AG20443 (cell line): ENCODE data around the gene LAMB3.
"Not testable (repeated sequence)": the region's sequence is repeated elsewhere in the genome, so short reads cannot be mapped to it uniquely, and the experiment has no call there.

Experiments used
- DNase-seq: peaks from one replicate; pipeline ENCODE4 v3.0.0; 2012; ENCODE audit warnings: low spot score, mixed read lengths

Gene LAMB3

GRCh38 chr1:209652121-209652735 is at the start of gene LAMB3:
Gene LAMB3, minus strand, starts transcription at chr1:209652425. Its CDS starts 1,481 bp downstream, at chr1:209650944.
- DNase-seq, result no peak

DNA sequence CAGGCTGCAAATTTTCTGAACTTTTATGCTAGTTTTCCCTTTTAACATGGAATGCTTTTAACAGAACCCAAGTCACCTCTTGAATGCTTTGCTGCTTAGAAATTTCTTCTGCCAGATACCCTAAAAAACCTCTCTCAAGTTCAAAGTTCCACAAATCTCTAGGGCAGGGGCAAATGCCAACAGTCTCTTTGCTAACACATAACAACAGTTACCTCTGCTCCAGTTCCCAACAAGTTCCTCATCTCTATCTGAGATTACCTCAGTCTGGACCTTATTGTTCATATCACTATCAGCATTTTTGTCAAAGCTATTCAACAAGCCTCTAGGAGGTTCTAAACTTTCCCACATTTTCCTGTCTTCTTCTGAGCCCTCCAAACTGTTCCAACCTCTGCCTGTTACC is 48.5 kb upstream of the LAMB3 start:
- not testable (repeated sequence) for DNase-seq

- no peak for DNase-seq
Observed at GRCh38 chr1:209697126-209697525, 44.9 kb upstream of the LAMB3 start.

DNA sequence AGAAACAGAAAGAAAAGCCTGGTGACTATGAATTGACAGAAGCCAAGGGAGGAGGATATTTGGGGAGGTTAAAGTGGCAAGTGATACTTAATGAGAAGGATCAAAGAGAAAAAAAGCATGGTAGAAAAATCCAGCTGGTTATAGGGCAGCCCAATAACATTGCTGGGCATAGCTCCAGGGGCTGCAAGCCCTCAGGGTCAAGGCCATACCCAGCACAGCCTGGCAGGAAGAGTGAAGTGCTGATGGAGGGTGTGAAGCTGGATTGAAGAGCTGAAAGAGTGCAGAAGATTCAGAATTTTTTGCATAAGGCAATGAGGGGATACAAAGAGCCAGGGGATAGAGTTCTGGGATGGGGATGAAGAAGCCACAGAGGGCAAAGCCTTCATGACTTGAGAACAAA is 44.4 kb upstream of the LAMB3 start:
- DNase-seq, result no peak

DNA sequence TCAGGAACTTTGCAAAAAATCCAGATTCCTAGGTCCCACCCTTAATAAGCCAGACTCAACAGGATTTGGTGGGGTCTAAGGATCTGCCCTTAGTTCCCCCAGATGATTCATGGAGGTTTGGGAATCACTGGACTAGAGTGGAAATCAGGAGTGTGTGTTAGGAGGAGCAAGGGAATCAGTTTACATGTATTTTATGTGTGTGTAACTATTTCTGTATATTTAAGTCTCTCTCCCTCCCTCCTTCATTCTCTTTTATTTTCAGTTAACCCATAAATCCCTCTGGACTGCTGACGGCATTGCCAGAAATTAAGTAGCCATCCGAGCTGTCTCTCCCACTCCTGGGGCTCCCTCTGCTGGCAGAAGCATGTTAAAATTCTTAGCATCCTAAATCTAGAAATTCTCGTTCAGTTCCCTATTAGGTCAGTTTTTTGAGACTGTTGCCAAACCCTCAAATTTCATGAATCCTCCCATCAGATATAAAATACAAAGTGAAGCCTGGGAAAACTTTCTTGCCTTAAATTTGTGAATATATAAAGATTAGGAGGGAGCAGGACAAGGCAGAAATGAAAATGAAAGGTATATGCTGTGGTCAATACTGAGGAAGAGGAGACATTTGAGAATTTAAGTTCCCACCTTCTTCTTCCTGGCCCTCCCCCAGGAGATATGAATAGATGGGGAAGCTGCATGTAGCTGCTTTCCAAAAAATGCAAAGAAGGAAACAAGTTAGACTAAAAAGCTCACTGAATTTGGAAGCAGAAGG is 40.7 kb upstream of the LAMB3 start:
- DNase-seq, result peak; percentile 81

GRCh38 chr1:209692296-209692695 is 40.1 kb upstream of the LAMB3 start:
- DNase-seq, result no peak

- DNase-seq, result no peak
Observed at GRCh38 chr1:209691237-209691636, 39.0 kb upstream of the LAMB3 start.

GRCh38 chr1:209689477-209689876 is 37.3 kb upstream of the LAMB3 start:
- DNase-seq, result no peak

- peak; percentile 30 for DNase-seq
Observed at GRCh38 chr1:209688746-209689234, 36.6 kb upstream of the LAMB3 start.

DNA sequence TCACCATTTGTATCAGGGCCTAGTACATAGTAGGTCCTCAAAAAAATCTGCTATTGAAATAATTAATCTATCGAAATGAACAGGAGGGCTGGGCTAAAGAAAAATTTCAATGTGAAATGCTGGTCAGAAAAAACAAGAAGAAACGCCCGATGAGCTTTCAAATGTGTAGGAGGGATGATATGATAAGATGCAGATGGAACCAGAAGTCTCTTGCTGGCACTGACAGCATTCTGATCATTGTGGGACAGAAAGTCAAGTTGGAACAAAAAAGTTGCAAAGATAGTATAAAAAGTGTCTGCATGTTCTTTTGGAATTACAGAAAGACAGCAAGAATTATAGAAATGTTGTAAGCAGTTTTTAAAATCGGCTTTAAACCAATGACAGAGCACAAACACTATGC is 34.1 kb upstream of the LAMB3 start:
- DNase-seq, result no peak

DNA sequence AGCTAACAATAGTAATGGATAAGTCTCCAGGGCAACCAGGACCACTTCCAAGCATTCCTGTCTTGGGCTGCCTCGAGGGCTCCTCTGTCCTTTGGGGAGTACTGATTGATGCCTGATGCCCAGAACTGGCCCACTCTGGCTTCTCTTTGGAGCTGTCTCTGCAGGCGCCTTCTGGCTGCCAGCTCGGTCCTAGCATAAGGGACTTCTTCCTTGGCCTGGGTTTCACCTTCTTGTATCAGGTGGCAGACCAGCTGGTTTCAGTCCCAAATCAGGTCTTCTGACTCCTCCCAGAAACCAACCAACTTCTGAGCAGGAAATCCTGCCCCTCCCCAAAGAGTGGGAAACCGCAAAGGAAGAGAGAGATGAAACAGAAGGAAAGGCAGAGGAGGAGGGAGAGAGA is 33.6 kb upstream of the LAMB3 start:
- no peak for DNase-seq

DNA sequence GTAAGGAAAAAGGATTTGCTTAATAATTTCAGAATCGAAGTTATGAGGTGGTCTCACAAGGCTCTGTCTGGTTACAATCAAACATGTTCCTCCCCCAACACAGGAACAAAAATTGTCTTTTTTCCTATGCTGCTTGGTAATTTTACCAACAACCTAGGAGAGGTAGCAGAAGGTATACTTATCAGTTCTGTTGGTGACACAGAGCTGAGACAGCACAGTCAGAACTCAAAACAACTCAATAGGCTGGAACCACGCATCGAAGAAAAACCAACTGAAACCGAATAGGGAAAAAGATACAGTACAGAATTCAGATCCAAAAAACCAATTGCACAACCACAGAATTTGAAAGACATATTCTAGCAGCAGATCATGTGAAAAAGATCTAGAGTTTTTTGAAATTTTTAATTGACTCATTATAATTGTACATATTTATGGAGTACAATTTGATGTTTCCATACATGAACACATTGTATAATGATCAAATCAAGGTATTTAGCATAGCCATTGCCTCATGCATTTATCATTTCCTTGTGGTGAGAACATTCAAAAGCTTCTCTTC is 26.8 kb upstream of the LAMB3 start:
- no peak for DNase-seq

DNA sequence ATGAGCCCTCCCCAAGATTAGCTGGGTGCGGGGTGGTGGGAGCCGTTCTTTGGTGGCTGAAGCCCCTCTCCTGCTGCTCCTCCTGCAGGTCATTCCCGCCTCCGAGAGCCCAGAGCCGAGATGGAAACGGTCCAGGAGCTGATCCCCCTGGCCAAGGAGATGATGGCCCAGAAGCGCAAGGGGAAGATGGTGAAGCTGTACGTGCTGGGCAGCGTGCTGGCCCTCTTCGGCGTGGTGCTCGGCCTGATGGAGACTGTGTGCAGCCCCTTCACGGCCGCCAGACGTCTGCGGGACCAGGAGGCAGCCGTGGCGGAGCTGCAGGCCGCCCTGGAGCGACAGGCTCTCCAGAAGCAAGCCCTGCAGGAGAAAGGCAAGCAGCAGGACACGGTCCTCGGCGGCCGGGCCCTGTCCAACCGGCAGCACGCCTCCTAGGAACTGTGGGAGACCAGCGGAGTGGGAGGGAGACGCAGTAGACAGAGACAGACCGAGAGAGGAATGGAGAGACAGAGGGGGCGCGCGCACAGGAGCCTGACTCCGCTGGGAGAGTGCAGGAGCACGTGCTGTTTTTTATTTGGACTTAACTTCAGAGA is 23.4 kb upstream of the LAMB3 start:
- DNase-seq, result peak; percentile 58

DNA sequence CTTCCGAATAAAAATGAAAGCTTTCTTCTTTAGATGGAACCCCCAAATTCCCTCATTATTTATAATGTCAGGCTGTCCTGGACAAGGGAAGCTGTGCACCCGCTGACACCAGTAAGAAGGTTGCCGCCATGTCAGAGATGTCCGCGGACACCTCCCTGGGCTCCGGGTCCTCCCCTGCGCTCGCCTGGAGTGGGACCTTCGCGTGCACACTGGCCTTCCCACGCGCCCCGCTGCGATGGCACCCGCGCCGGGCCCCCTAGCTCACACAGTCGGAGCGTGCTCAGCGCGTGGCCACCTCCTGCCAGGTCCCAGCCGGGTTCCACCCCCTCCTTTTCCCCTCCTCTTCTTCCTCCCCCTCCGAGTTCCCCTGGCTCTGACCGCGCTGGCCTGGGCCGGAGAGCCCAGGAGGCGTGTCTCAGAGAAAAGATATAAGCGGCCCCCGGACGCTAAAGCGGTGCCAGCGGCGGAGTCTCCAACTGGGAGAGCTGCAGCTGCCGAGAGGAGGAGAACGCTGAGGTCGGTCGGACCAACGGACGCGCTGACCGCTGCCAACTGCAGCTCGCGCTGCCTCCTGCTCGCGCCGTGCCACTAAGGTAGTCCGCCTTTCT is 22.8 kb upstream of the LAMB3 start, which contains the start of gene G0S2:
Gene G0S2 (plus strand): TSS at position 456 of the 608 bp plus-strand sequence. CDS start 273 bp downstream, outside the sequence.
- peak; percentile 69 for DNase-seq

DNA sequence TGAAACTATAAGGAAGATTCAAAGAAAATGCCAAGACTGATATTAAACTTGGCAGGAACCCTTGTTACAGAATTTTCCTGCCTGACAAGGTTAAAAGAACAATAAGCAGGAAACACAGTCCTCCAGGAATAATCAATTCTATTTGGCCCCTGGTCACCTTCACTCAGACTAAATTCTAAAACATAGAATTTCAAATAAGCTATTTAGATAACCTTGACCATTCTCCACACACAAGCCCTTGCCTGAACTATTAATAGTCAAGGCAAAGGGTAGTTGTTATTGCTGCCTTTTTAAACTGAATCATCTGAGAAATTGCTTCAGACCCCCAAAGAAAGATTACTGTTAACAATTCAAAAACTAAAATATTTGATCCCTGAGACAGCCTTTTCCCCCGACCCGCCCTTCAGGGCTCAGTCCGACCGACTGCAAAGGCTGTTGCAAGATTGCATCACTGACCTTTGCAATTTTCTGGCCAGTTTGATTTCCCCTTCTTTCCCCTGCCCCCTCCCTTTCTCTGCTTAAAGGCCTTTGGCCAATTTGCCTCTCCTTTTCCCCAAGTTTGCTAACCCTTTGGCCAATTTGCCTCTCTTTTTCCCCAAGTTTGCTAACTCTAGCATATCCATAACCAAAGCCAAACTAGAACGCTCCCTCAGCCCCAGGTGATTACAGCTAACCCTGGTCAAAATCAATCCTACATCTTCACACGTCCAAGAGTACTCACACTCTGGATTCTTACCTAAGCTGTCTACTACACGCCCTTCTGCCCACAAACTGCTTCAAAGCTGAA is 21.6 kb upstream of the LAMB3 start:
- no peak for DNase-seq

DNA sequence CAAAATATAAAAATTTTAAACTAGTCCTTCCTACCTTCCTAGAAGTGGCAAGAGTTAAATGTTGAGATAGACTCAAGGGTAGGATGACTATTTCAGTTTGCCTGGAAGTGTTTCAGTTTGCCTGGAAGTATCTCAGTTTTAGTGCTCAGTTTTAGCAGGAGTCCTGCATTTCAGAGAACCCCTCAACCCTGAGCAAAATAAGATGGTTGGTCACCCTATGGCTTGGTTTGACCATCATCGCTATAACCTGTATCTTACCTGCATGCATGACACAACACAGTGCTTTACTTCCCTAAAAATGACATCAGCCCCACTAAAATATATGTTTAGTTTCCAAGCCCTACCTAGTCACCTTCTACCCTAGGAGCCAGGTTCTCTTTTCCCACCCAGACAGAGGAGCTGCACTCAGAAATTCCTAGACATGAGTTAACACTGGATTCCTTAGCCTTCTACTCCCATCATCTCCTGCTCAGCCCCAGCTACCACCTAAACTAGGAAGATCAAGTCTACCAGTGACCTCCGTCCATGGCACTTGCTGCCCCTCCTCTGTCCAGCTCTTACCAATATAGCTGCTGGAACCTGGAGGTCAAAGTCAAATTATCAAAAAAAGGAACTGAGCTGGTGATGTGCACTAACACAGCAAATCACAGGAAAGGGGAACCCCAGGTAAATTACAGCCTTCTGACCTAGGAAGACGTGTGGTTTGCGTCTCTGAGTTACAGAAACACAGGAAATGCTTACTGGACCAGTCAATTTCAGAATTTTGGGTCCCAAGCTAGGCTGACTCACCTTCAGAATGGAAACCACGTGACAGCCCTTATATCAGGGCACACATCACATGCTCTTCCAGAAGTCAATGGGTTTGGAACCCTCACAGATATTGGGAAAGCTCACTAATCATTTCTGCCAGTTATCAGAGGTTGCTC is 20.7 kb upstream of the LAMB3 start:
- no peak for DNase-seq

DNA sequence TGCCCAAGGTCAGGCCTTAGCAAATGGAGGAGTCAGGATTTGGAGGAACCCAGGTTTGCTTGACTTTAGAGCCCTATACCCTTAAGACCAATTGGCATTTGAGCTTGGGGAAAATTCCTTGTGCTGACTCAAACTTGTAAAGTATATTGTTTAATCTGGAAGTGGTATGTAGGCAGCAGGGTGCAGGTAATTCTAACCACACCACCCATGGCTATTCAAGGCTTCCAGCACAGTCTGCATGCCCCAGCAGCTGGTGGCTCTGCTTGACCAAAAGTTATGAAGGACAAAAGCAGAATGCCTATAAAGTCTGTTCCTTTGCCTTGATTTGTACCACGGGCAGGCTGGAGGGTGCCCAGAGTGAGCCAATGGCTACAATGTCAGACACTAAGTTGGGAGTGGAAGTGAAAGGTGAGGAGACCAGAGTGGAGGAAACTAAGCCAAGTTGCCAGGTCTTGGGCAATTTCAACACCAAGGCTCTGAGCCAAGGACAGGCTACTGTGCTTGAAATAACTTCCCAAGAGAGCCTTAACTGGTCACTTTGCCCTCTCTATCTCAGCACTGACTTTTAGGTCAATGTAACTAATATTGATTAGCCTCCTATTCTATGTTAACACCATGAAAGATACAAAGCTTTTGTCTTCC is 18.3 kb upstream of the LAMB3 start:
- no peak for DNase-seq

GRCh38 chr1:209667708-209668107 is 15.5 kb upstream of the LAMB3 start:
- DNase-seq, result no peak

GRCh38 chr1:209667103-209667502 is 14.9 kb upstream of the LAMB3 start:
- no peak for DNase-seq

DNA sequence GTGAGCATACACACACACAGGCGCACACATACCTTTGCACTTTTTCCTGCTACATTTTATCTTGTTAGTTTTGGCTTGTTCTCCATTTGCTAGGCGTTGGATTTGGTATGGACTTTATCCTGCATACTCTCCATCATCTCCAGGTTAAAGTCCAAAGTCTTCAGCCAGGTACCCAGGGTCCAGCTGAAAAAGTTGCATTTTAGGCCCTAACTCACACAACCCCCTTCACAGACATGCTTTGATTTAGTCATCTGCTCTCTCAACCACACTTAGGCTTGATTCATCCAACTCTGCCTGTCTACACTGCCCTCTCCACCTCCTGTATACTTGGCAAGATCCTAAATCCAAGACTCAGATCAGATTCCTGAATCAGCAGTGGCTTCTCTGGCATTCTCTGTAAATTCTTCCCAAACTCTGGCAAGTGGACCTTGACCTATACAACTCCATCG is 10.7 kb upstream of the LAMB3 start:
- DNase-seq, result no peak
